Thoracic aorta (tissue), 2 donors: ENCODE results near the gene USP28. TPM values are rescaled to one million over a fixed set of nuclear protein-coding genes. Genes with fewer than 3 reads are reported as not detected.
"Not testable (repeated sequence)": the region's sequence is repeated elsewhere in the genome, so short reads cannot be mapped to it uniquely, and the experiment has no call there.

ENCODE experiments used
- ATAC-seq: fragments of 150-250 bp; one replicate; pipeline ENCODE4 v1.8.0; 2017; ENCODE audit warnings: low read depth; ENCODE audit not compliant: insufficient number of reproducible peaks, low FRiP score
- DNase-seq: peaks from one replicate; pipeline ENCODE4 v3.0.0-alpha.2; 2020; ENCODE audit warnings: low spot score
- H3K27ac ChIP-seq, 2 donors: fragments of 200-600 bp; sonication (generic); 1 replicate in 1 of 2; 2 replicates in 1 of 2; pipeline ENCODE4 v1.5.1; 2016; ENCODE audit warnings: mild to moderate bottlenecking in 2 of 2, moderate library complexity in 2 of 2
- H3K27me3 ChIP-seq: fragments of 200-600 bp; sonication (generic); replicated peaks from 2 replicates; pipeline ENCODE4 v1.6.0; 2016; ENCODE audit warnings: mild to moderate bottlenecking; ENCODE audit not compliant: insufficient read depth
- H3K36me3 ChIP-seq: fragments of 200-600 bp; sonication (generic); one replicate; pipeline ENCODE4 v1.5.1; 2016
- H3K4me1 ChIP-seq, 2 donors: fragments of 200-600 bp; sonication (generic); 1 replicate in 1 of 2; 2 replicates in 1 of 2; pipeline versions ENCODE4 v1.5.1 to v1.6.0; 2016; ENCODE audit warnings: low read depth in 2 of 2, mild to moderate bottlenecking in 1 of 2; ENCODE audit not compliant: control insufficient read depth in 1 of 2
- H3K4me3 ChIP-seq: fragments of 200-600 bp; sonication (generic); 2 replicates; pipeline ENCODE4 v1.5.1; 2016; ENCODE audit warnings: mild to moderate bottlenecking
- H3K9me3 ChIP-seq: fragments of 200-600 bp; sonication (generic); 2 replicates; pipeline ENCODE4 v1.5.1; 2016
- total RNA-seq, 2 donors: library from RNA; depleted of rRNA; stranded (reverse); fragments of >200 nt; gene quantifications; one replicate each; pipeline versions ENCODE4 v1.1.0 to v1.2.3, GENCODE V29; 2016
- TF ChIP-seq, protein P1 (sequence below): fragments of 200-600 bp; sonication (generic); IDR thresholded peaks from one replicate; pipeline ENCODE4 v1.5.1; 2019; ENCODE audit warnings: antibody characterized with exemption

Gene USP28
- total RNA-seq, 2 donors from 2014 or later = 16.7 to 42.2 TPM

GRCh38 chr11:113796663-113797259 lies 78.6 kb downstream of the USP28 start:
- ATAC-seq (peak; percentile 88), DNase-seq (no peak)
- Histone ChIP-seq H3K27ac (no peak overlapping the region), H3K4me3 (no peak overlapping the region), H3K27me3 (no peaks in the 10 kb centered on the region), H3K9me3 (no peaks in the 10 kb centered on the region), H3K36me3 (peaks cover 25% of the 10 kb centered on the region), H3K4me1 (no peaks in the 10 kb centered on the region)
- TF ChIP-seq, protein P1, sequence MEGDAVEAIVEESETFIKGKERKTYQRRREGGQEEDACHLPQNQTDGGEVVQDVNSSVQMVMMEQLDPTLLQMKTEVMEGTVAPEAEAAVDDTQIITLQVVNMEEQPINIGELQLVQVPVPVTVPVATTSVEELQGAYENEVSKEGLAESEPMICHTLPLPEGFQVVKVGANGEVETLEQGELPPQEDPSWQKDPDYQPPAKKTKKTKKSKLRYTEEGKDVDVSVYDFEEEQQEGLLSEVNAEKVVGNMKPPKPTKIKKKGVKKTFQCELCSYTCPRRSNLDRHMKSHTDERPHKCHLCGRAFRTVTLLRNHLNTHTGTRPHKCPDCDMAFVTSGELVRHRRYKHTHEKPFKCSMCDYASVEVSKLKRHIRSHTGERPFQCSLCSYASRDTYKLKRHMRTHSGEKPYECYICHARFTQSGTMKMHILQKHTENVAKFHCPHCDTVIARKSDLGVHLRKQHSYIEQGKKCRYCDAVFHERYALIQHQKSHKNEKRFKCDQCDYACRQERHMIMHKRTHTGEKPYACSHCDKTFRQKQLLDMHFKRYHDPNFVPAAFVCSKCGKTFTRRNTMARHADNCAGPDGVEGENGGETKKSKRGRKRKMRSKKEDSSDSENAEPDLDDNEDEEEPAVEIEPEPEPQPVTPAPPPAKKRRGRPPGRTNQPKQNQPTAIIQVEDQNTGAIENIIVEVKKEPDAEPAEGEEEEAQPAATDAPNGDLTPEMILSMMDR = peak; percentile 56

DNA sequence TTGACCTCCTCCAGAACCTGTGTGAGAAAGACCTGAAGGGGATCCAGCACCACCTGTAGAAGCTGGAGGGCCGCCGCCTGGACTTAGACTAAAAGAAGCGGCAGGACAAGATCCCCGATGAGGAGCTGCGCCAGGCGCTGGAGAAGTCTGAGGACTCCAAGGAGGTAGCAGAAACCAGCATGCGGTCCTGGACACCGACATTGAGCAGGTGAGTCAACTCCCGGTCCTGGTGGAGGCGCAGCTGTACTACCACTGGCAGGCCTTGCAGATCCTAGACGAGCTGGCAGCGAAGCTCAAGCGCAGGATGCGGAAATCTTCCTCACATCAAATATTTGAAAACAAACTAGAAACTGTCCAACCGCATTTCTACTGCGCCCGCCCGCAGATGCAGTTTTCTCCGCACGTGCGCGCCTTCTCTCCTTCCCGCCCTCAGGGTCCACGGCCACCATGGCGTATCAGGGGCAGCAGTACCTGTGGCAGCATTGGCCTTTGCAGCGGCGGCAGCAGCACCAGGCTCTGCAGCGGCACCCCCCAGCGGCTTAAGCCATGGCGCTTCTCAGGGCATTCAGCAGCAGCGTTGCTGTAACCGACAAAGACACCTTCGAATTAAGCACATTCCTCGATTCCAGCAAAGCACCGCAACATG lies 85.6 kb downstream of the USP28 start:
- no peaks in the 10 kb centered on the region for H3K36me3 ChIP-seq
- no peak overlapping the region for H3K27ac ChIP-seq
- DNase-seq (no peak), ATAC-seq (no peak)
- H3K27me3 ChIP-seq = no peaks in the 10 kb centered on the region
- no peaks in the 10 kb centered on the region for H3K9me3 ChIP-seq
- no peak overlapping the region for H3K4me3 ChIP-seq
- no peaks in the 10 kb centered on the region for H3K4me1 ChIP-seq
- TF ChIP-seq, protein P1 = no peak

DNA sequence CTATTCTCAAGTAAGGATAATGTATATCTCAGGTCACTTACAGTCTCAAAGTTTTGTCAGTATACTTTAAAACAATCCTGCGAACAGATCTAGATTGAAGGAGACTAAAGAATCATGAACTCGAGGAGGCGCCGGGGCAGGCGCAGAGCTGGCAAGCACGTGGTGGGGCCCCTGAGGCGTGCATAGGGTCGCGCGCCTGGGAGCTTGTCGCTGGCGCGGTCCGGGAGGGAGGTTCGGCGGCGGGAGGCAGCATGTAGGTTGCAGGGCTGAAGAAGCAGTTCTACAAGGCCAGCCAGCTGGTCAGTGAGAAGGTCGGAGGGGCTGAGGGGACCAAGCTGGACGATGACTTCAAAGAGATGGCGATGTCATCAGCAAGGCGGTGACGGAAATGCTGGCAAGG lies 86.4 kb downstream of the USP28 start:
- not testable (repeated sequence) for H3K4me3 ChIP-seq, H3K36me3 ChIP-seq, H3K9me3 ChIP-seq, H3K27me3 ChIP-seq, H3K27ac ChIP-seq, H3K4me1 ChIP-seq, ATAC-seq, DNase-seq

DNA sequence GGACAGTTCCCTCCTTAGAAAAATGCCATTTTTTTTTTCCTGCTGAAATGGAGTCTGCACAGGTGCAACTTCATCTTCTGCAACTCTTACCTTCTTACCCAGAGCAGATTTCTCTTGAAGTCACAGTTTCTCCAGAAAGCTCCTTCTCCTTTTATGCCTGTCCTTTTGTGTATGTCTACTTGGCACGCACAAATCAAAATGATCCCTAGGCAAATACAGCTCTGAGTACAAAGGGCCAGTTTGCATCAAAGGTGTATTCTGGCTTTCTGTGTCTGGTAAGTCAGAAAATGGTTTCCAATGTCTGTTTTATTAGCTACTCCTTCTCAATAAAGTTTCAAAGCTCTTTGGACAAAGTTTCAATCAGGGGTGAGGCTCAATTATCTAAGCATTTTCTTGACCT lies 93.2 kb downstream of the USP28 start:
- Histone ChIP-seq H3K4me3 (no peak overlapping the region), H3K27me3 (no peaks in the 10 kb centered on the region), H3K9me3 (no peaks in the 10 kb centered on the region), H3K36me3 (no peaks in the 10 kb centered on the region), H3K27ac (no peak overlapping the region), H3K4me1 (peaks cover 7 to 14% of the 10 kb centered on the region in 2 donors)
- ATAC-seq = no peak
- no peak for DNase-seq
- TF ChIP-seq, protein P1 = no peak

- ATAC-seq (no peak), DNase-seq (no peak)
- H3K4me1 ChIP-seq = peaks cover 7 to 14% of the 10 kb centered on the region in 2 donors
- no peak overlapping the region for H3K4me3 ChIP-seq
- no peak overlapping the region for H3K27ac ChIP-seq
- no peaks in the 10 kb centered on the region for H3K36me3 ChIP-seq
- TF ChIP-seq, protein P1 = no peak
- no peaks in the 10 kb centered on the region for H3K9me3 ChIP-seq
- H3K27me3 ChIP-seq = no peaks in the 10 kb centered on the region
These were observed 93.7 kb downstream of the USP28 start for GRCh38 chr11:113781682-113782081.

DNA sequence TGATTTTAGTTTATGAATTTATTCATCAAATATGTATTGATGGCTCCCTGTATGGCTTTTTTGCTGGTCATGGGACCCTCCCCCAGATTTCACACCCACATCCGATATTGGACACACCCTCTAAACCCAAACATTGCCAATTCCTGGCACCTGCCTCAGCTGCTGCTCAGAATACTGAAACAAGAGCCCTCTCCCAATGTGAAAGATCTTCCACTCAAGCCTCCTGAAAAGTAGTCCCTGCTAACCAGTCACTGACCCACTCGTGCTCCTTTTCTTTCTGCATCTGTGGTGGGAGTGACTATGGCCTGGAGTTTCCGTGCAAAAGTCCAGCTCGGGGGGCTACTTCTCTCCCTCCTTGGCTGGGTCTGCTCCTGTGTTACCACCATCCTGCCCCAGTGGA lies 95.9 kb downstream of the USP28 start, which contains the start of gene CLDN25:
Gene CLDN25 (plus strand): TSS at position 301 of the 400 bp plus-strand sequence. CDS start 0 bp downstream, at position 301.
- TF ChIP-seq, protein P1 = no peak
- no peaks in the 10 kb centered on the region for H3K9me3 ChIP-seq
- DNase-seq = no peak
- no peaks in the 10 kb centered on the region for H3K27me3 ChIP-seq
- no peak for ATAC-seq
- no peak within 1 kb of the TSS for H3K4me3 ChIP-seq
- peaks cover 7 to 14% of the 10 kb centered on the region in 2 donors for H3K4me1 ChIP-seq
- H3K27ac ChIP-seq = peak within 1 kb of the TSS in 1 of 2 donors; percentile 59
- no peaks in the 10 kb centered on the region for H3K36me3 ChIP-seq
